ENCODE results near the gene IARS2.
"Not testable (repeated sequence)": the region's sequence is repeated elsewhere in the genome, so short reads cannot be mapped to it uniquely, and the experiment has no call there.

Gene IARS2

GRCh38 chr1:220169887-220170286 lies 76.0 kb downstream of the IARS2 start:
- not testable (repeated sequence) for DNase-seq

- no peak for DNase-seq
These were observed 77.0 kb downstream of the IARS2 start for GRCh38 chr1:220170836-220171526.

DNA sequence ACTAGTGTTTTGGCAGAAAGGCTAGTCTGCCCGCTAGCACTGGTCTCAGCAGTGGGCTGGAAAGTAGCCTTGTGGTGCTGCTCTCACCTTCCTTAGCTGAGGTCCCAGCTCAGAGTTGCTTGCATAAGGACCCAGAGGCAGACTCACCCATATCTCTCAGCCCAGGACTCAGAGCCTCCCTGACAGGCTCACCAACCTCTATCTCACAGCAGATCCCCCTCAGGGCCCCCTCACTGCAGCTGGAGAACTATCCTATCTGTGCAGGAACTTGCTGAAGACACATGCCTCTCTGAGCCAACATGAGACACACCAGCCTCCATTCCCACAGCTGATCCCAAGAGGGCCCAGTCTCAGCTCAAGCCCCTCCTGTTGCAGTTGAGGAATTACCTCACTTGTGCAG lies 82.6 kb downstream of the IARS2 start:
- DNase-seq: no peak

DNA sequence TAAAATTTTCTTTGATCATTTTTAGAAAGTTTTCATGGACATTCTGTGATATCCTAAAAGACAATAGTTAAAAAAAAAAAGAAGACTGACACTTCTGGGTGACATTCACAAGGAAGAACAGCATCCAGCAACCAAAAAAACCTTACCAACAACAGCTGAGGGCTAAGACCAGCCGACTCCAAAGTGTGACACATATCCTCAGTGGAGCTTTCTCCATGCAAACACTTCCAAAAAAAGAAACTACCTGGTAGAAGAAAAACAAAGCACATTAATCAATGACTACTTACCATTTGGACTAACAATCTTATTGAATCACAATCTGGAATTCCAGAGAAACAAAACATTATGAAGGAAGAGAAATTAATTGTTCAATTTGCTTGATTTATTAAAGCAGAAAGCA lies 88.2 kb downstream of the IARS2 start:
- no peak for DNase-seq

DNA sequence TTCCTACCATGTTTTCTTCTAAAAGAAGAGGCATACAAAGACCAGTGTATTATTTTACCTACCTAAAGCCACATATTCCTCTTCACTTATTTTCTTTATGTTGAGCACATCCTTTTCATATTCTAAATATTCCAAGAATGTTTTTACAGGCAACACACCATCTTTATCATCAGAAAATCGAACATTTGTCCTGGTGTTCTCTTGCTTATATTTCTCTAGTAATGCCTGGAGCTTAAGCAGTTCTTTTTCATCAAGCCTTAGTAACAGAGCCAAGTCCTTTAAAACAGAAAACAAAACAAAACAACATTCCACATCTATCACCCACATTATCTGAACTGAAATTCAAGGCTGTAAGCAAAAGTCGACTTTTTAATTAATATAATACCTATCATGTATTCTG lies 88.7 kb downstream of the IARS2 start:
- no peak for DNase-seq

- DNase-seq: no peak
These were observed 90.6 kb downstream of the IARS2 start for GRCh38 chr1:220184506-220184905.

- no peak for DNase-seq
These were observed 92.8 kb downstream of the IARS2 start for GRCh38 chr1:220186752-220187151.

DNA sequence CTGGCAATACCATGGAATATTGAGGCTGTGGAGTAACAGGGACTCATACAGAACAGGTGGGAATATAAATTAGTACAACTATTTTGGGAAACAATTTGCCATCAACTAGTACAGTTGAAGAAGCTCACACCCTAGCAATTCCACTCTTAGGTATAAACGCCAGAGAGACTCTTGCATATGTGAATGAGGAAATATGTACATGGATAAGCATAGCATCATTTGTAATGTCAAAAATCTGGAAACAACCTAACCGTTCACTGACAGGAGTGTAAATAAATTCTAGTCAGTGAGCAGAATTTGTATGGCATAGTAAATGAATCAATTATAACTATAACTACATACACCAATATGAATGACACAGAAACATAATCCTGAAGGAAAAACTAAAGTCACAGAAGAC lies 94.6 kb downstream of the IARS2 start:
- no peak for DNase-seq

DNA sequence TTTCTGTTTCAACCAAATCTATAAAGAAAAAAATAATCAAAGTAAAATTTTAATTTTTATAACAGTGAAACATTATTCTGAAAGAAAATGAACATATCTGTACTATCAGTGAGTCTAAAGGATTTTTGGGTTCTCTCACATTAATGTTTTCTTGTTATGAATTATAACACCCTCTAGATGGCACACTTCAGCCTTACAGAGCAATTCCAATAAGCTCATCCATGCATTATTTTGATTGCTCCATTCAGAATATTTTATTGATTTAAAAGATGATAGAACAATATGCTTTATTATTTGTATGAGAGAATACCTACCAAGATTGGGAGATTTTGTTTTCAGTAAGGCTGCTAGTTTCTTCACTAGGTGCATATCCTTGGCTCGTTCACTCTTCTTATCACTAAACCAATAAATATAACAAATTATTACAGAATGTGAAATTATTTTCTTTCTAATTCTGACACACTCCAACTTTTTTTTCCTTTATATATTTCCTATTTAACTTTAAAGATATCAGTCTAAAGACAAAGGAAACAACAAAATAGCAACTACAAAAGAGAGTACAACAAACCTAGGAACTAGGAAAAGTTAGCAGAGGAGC lies 95.9 kb downstream of the IARS2 start:
- DNase-seq: no peak

GRCh38 chr1:220195701-220196100 lies 101.8 kb downstream of the IARS2 start:
- no peak for DNase-seq

Data from activated gamma-delta T cell (primary cell).